Esophagus squamous epithelium (tissue), 5 donors: ENCODE measurements around the gene TBL1X. TPM values are rescaled to one million over a fixed set of nuclear protein-coding genes. Genes with fewer than 3 reads are reported as not detected.

Experiments used
- DNase-seq: peaks from one replicate; lab custom pipeline; 2025; lab: John Stamatoyannopoulos, UW
- H3K27ac ChIP-seq, 4 donors: fragments of 200-600 bp; sonication (generic); one replicate each; pipeline ENCODE4 v1.5.1; 2016 to 2019; ENCODE audit warnings: mild to moderate bottlenecking in 1 of 4
- H3K27me3 ChIP-seq, 4 donors: fragments of 200-600 bp; sonication (generic); 1 replicate in 3 of 4; 2 replicates in 1 of 4; pipeline versions ENCODE4 v1.5.1 to v1.6.0; 2017 to 2021; ENCODE audit warnings: antibody characterized with exemption in 1 of 4
- H3K36me3 ChIP-seq, 3 donors: fragments of 200-600 bp; sonication (generic); one replicate each; pipeline ENCODE4 v1.5.1; 2016 to 2019
- H3K4me1 ChIP-seq, 3 donors: fragments of 200-600 bp; sonication (generic); one replicate each; pipeline ENCODE4 v1.5.1; 2017 to 2019
- H3K4me3 ChIP-seq, 4 donors: fragments of 200-600 bp; sonication (generic); 1 replicate in 3 of 4; 2 replicates in 1 of 4; pipeline ENCODE4 v1.5.1; 2016 to 2019; ENCODE audit warnings: mild to moderate bottlenecking in 2 of 4, moderate library complexity in 1 of 4
- H3K9me3 ChIP-seq, 3 donors: fragments of 200-600 bp; sonication (generic); one replicate each; pipeline ENCODE4 v1.5.1; 2016 to 2019
- POLR2A ChIP-seq, 4 donors: fragments of 450-650 bp; IDR thresholded peaks; one replicate each; pipeline ENCODE4 v1.6.1; 2017; ENCODE audit warnings: antibody characterized with exemption in 4 of 4, mild to moderate bottlenecking in 4 of 4, moderate library complexity in 3 of 4
- WGBS, 2 donors: methylation state at CpG; one replicate each; pipeline ENCODE4 v1.1.5; 2018; 5-methylcytosine and 5-hydroxymethylcytosine counted together
- intact Hi-C: fragments of 100-400 bp; cut with DNase I; formaldehyde crosslinking; loops from one replicate; pipeline ENCODE4 v1.15.0; 2022
- total RNA-seq, 4 donors: library from RNA; depleted of rRNA; stranded (reverse); fragments of >200 nt; gene quantifications; one replicate each; pipeline ENCODE4 v1.1.0, GENCODE V29; 2016
- TF ChIP-seq, protein P1 (sequence below), 6 experiments: fragments of 450-650 bp in 4 of 6; fragments of 200-600 bp in 2 of 6; sonication (generic) in 2 of 6; IDR thresholded peaks; one replicate each; pipeline ENCODE4 v1.5.1; 2016 to 2019; ENCODE audit warnings: antibody characterized with exemption in 6 of 6, mild to moderate bottlenecking in 4 of 6, moderate library complexity in 4 of 6
- donor health status: DM: yes; HTN: yes; CAD: no.

The TBL1X gene
- total RNA-seq, 4 donors from 2014 or later = 17.5 to 24.2 (median 21.8) TPM

GRCh38 chrX:9591496-9591895, 126.6 kb downstream of the TBL1X start:
- Histone ChIP-seq H3K4me1 (no peaks in the 10 kb centered on the region), H3K27ac (no peak overlapping the region), H3K9me3 (no peaks in the 10 kb centered on the region), H3K27me3 (no peaks in the 10 kb centered on the region), H3K4me3 (no peak overlapping the region), H3K36me3 (no peaks in the 10 kb centered on the region)
- TF ChIP-seq POLR2A (IDR thresholded peaks at IDR 0.05) = no peak
- TF ChIP-seq, protein P1, sequence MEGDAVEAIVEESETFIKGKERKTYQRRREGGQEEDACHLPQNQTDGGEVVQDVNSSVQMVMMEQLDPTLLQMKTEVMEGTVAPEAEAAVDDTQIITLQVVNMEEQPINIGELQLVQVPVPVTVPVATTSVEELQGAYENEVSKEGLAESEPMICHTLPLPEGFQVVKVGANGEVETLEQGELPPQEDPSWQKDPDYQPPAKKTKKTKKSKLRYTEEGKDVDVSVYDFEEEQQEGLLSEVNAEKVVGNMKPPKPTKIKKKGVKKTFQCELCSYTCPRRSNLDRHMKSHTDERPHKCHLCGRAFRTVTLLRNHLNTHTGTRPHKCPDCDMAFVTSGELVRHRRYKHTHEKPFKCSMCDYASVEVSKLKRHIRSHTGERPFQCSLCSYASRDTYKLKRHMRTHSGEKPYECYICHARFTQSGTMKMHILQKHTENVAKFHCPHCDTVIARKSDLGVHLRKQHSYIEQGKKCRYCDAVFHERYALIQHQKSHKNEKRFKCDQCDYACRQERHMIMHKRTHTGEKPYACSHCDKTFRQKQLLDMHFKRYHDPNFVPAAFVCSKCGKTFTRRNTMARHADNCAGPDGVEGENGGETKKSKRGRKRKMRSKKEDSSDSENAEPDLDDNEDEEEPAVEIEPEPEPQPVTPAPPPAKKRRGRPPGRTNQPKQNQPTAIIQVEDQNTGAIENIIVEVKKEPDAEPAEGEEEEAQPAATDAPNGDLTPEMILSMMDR (IDR thresholded peaks at IDR 0.05) = no peak
- intact Hi-C loops = no loop called here
- no peak for DNase-seq
- 80 to 83% methylated on average over 1 to 2 of the region's 2 CpGs for WGBS, 2 donors

GRCh38 chrX:9593756-9594155, 128.9 kb downstream of the TBL1X start:
- intact Hi-C loops = no loop called here
- no peaks in the 10 kb centered on the region for H3K4me1 ChIP-seq
- no peak overlapping the region for H3K27ac ChIP-seq
- no peaks in the 10 kb centered on the region for H3K27me3 ChIP-seq
- H3K9me3 ChIP-seq = no peaks in the 10 kb centered on the region
- TF ChIP-seq, protein P1 (IDR thresholded peaks at IDR 0.05) = no peak
- no peak for TF ChIP-seq POLR2A (IDR thresholded peaks at IDR 0.05)
- no peaks in the 10 kb centered on the region for H3K36me3 ChIP-seq
- no peak overlapping the region for H3K4me3 ChIP-seq
- DNase-seq = no peak
- 75 to 79% methylated on average over 3 to 5 of the region's 9 CpGs for WGBS, 2 donors

GRCh38 chrX:9595174-9595573, 130.3 kb downstream of the TBL1X start:
- WGBS, 2 donors = 36 to 78% methylated on average over 3 to 4 of the region's 5 CpGs
- no peak overlapping the region for H3K27ac ChIP-seq
- intact Hi-C loops = no loop called here
- no peaks in the 10 kb centered on the region for H3K9me3 ChIP-seq
- TF ChIP-seq, protein P1 (IDR thresholded peaks at IDR 0.05) = no peak
- no peak for TF ChIP-seq POLR2A (IDR thresholded peaks at IDR 0.05)
- no peaks in the 10 kb centered on the region for H3K27me3 ChIP-seq
- no peaks in the 10 kb centered on the region for H3K36me3 ChIP-seq
- no peak overlapping the region for H3K4me3 ChIP-seq
- H3K4me1 ChIP-seq = no peaks in the 10 kb centered on the region
- no peak for DNase-seq

DNA sequence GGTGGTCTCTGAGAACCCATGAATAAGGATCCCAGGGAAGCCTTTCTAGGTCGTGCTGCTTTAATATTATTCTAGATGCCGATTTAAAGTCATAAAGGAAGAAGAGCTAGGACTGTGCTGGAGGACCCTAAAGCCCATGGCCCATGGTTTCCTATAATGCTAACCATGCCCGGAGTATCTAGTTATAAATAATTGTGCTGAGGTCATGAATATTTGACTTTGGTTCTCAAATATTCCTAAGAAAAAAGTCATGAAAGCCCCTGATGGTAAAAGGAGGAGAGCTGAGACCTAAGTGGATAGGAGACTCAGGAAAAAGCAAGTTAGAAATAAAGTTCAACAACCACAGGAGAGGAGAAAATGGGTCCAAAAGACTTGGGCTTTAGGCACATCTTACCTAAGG, 132.0 kb downstream of the TBL1X start:
- DNase-seq = no peak
- no peaks in the 10 kb centered on the region for H3K36me3 ChIP-seq
- intact Hi-C loops = no loop called here
- no peak for TF ChIP-seq POLR2A (IDR thresholded peaks at IDR 0.05)
- TF ChIP-seq, protein P1 (IDR thresholded peaks at IDR 0.05) = no peak
- H3K27ac ChIP-seq = no peak overlapping the region
- H3K9me3 ChIP-seq = no peaks in the 10 kb centered on the region
- no peak overlapping the region for H3K4me3 ChIP-seq
- no peaks in the 10 kb centered on the region for H3K4me1 ChIP-seq
- no peaks in the 10 kb centered on the region for H3K27me3 ChIP-seq
- 74 to 83% methylated on average over 1 to 3 of the region's 3 CpGs for WGBS, 2 donors

DNA sequence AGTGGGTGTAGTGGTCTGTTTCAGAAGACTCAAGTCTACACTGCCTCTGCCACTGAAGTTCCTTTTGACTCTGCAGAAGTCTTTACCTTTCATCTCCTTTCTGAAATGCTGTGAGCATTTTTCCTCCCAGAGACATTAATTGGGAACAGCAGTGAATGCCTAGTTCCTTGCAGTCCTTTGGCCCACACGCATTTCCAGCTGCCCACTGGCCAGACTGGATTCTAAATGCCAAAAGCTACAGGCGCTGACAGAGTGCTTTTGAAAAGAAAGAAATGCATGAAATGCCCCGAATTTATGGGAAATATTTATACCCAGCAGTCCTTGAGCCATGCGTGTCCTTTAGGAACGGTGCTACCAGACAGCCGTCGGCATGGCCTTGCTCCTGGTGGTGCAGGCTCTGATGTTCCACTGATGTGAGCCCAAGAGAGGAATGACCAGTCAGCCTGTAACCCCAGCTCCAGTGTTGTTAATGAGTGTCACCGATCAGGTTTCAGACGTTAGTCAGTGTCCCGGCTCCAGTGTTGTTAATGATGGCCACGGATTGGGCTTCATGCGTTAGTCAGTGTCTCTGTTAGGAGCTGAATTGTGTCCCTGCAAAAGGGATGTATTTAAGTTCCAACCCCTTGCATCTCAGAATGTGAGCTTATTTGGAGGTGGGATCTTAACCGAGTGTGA, 132.6 kb downstream of the TBL1X start:
- no peak for DNase-seq
- Histone ChIP-seq H3K4me1 (no peaks in the 10 kb centered on the region), H3K9me3 (no peaks in the 10 kb centered on the region), H3K27ac (no peak overlapping the region), H3K4me3 (no peak overlapping the region), H3K36me3 (no peaks in the 10 kb centered on the region), H3K27me3 (no peaks in the 10 kb centered on the region)
- 73 to 95% methylated on average over 2 to 8 of the region's 13 CpGs for WGBS, 2 donors
- TF ChIP-seq POLR2A (IDR thresholded peaks at IDR 0.05) = no peak
- TF ChIP-seq, protein P1 (IDR thresholded peaks at IDR 0.05) = no peak
- intact Hi-C loops = no loop called here
